ENCODE data around the gene STAG1. TPM values are rescaled to one million over a fixed set of nuclear protein-coding genes. Genes with fewer than 3 reads are reported as not detected.

STAG1 gene
- total and polyA plus RNA-seq, 12 donors, result 7.5 to 39.8 (median 24.6) TPM

DNA sequence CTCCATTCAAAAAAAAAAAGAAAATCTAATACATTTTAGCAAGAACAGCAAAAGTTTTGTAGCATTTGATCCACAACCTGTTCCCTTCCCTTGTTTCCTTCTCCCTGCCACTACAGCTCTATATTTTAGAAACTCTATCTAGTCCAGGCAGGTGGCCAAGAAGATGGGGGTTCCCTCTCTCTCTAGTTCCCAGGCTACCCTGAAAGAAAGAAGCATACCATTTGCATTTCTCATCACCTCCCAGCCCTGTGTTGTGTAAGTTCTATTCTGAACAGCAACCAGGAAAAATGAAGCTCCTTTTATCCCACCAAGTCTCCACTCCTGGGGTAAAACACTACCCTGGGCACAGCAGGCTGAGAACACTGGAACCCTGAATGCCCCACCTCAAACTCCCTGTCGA is 402.0 kb downstream of the STAG1 start:
- H3K4me3 ChIP-seq, result no peak overlapping the region
- TF ChIP-seq, protein P1, sequence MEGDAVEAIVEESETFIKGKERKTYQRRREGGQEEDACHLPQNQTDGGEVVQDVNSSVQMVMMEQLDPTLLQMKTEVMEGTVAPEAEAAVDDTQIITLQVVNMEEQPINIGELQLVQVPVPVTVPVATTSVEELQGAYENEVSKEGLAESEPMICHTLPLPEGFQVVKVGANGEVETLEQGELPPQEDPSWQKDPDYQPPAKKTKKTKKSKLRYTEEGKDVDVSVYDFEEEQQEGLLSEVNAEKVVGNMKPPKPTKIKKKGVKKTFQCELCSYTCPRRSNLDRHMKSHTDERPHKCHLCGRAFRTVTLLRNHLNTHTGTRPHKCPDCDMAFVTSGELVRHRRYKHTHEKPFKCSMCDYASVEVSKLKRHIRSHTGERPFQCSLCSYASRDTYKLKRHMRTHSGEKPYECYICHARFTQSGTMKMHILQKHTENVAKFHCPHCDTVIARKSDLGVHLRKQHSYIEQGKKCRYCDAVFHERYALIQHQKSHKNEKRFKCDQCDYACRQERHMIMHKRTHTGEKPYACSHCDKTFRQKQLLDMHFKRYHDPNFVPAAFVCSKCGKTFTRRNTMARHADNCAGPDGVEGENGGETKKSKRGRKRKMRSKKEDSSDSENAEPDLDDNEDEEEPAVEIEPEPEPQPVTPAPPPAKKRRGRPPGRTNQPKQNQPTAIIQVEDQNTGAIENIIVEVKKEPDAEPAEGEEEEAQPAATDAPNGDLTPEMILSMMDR (IDR thresholded peaks at IDR 0.05), result no peak
- TF ChIP-seq POLR2A (IDR thresholded peaks at IDR 0.05), result no peak
- no peaks in the 10 kb centered on the region for H3K4me1 ChIP-seq (replicated peaks in 1 of 2)
- intact Hi-C loops (cut with DNase I), result no loop called here
- no peaks in the 10 kb centered on the region for H3K9me3 ChIP-seq (replicated peaks in 1 of 3)
- H3K27me3 ChIP-seq, result no peaks in the 10 kb centered on the region
- no peak overlapping the region for H3K27ac ChIP-seq
- no peaks in the 10 kb centered on the region for H3K36me3 ChIP-seq (replicated peaks in 1 of 2)
- DNase-seq, result peak in 4 of 7 donors; percentile 39 to 75 (median 54)
- WGBS, 4 donors, result 80 to 100% (median 88%) methylated on average over 1 of the region's 1 CpG

GRCh38 chr3:136346486-136346885 is 405.7 kb downstream of the STAG1 start:
- intact Hi-C loops (cut with DNase I), result no loop called here

DNA sequence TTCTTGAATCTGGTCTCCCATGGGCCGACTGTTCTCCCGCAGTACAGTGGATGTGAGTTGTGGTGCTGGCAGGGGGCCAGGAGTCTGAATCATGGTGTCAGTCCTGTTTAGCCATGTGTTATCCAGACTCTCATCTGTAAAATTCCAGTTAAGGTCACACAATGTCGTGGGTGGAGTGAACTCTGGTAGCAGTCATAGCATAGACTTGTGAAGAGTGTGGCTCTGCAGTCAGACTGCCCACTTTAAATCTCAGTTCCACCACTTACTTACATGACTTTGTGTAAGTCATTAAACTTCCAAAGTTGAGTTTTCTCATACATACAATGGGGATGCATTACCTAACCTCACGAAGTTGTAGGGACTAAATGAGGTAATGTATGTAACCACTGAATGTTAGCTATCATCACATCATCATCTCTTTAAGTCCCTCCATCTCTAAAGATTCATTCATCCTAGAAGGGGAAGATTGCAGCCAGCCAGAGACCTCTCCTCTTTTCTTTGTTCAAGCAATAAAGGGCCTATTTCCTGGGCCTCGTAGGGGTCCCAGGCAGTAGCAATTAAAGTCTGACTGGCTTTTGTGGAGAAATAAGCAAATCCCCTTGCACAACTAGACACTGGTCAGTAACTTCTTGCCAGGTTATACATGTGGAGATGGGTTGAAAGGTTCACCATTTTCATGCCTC is 408.2 kb downstream of the STAG1 start:
- 44 to 60% (median 53%) methylated on average over 5 of the region's 5 CpGs for WGBS, 4 donors
- no peak overlapping the region for H3K4me3 ChIP-seq
- H3K9me3 ChIP-seq (replicated peaks in 1 of 3), result no peaks in the 10 kb centered on the region
- intact Hi-C loops (cut with DNase I), result no loop called here
- peak; percentile 88 to 99 (median 98) for DNase-seq
- no peaks in the 10 kb centered on the region for H3K27me3 ChIP-seq
- peaks cover 0 to 9% of the 10 kb centered on the region in 2 donors for H3K36me3 ChIP-seq (replicated peaks in 1 of 2)
- H3K27ac ChIP-seq, result peak overlapping the region in 3 of 5 donors; percentile 20 to 76 (median 51)
- TF ChIP-seq, protein P1 (IDR thresholded peaks at IDR 0.05), result no peak
- TF ChIP-seq POLR2A (IDR thresholded peaks at IDR 0.05), result peak in 1 of 2 donors; percentile 38
- H3K4me1 ChIP-seq (replicated peaks in 1 of 2), result peaks cover 6 to 12% of the 10 kb centered on the region in 2 donors

More at GRCh38 chr3:136346486-136346885, 405.7 kb downstream of the STAG1 start:
- Histone ChIP-seq H3K27me3 (no peaks in the 10 kb centered on the region), H3K36me3 (replicated peaks in 1 of 2) (no peaks in the 10 kb centered on the region), H3K4me1 (replicated peaks in 1 of 2) (peaks cover 6 to 12% of the 10 kb centered on the region in 2 donors), H3K27ac (no peak overlapping the region), H3K9me3 (replicated peaks in 1 of 3) (no peaks in the 10 kb centered on the region), H3K4me3 (no peak overlapping the region)
- DNase-seq, result no peak
- TF ChIP-seq, protein P1 (IDR thresholded peaks at IDR 0.05), result no peak
- no peak for TF ChIP-seq POLR2A (IDR thresholded peaks at IDR 0.05)
- WGBS, 4 donors, result 89 to 96% (median 95%) methylated on average over 4 to 5 of the region's 5 CpGs

- no peaks in the 10 kb centered on the region for H3K9me3 ChIP-seq (replicated peaks in 1 of 3)
- H3K36me3 ChIP-seq (replicated peaks in 1 of 2), result peaks cover 0 to 14% of the 10 kb centered on the region in 2 donors
- H3K27me3 ChIP-seq, result no peaks in the 10 kb centered on the region
- no peak overlapping the region for H3K4me3 ChIP-seq
- H3K27ac ChIP-seq, result peak overlapping the region in 3 of 5 donors; percentile 20 to 76 (median 45)
- peaks cover 6 to 12% of the 10 kb centered on the region in 2 donors for H3K4me1 ChIP-seq (replicated peaks in 1 of 2)
- intact Hi-C loops (cut with DNase I), result no loop called here
- WGBS, 4 donors, result 72 to 83% (median 78%) methylated on average over 2 of the region's 2 CpGs
- TF ChIP-seq, protein P1 (IDR thresholded peaks at IDR 0.05), result no peak
- no peak for TF ChIP-seq POLR2A (IDR thresholded peaks at IDR 0.05)
- no peak for DNase-seq
Observed at GRCh38 chr3:136343446-136343845, 408.7 kb downstream of the STAG1 start.
